Right cardiac atrium (tissue), 5 donors: ENCODE measurements around the gene SPG11. TPM values are rescaled to one million over a fixed set of nuclear protein-coding genes. Genes with fewer than 3 reads are reported as not detected.
"Not testable (repeated sequence)": the region's sequence is repeated elsewhere in the genome, so short reads cannot be mapped to it uniquely, and the experiment has no call there.

ENCODE experiments used
- ATAC-seq, 2 donors: fragments of 200-7000 bp; cut with Tn5 transposase; one replicate each; pipeline versions ENCODE4 v1.8.0 to v1.9.1; 2020; ENCODE audit warnings: moderate library complexity in 2 of 2, mild to moderate bottlenecking in 1 of 2
- DNase-seq, 3 donors: peaks; one replicate each; pipeline ENCODE4 v3.0.0-alpha.2; 2020
- H3K27ac ChIP-seq: one replicate; pipeline ENCODE4 v1.5.1; 2013; ENCODE audit warnings: mild to moderate bottlenecking, low read length, control low read depth, moderate library complexity
- H3K27me3 ChIP-seq: one replicate; pipeline ENCODE4 v1.6.1; 2013; ENCODE audit not compliant: control insufficient read depth, insufficient read depth
- H3K4me1 ChIP-seq: one replicate; pipeline ENCODE4 v1.6.1; 2013; ENCODE audit warnings: low read length; ENCODE audit not compliant: control insufficient read depth, insufficient read depth
- H3K4me3 ChIP-seq: one replicate; pipeline ENCODE4 v1.5.1; 2013; ENCODE audit warnings: low read length, control low read depth
- H3K9me3 ChIP-seq: one replicate; pipeline ENCODE4 v1.6.1; 2013; ENCODE audit warnings: low read length; ENCODE audit not compliant: control insufficient read depth
- WGBS: extraction: QIAGEN DNeasy Blood & Tissue Kit; methylation state at CpG from one replicate; pipeline ENCODE4 v1.1.7; 2013; 5-methylcytosine and 5-hydroxymethylcytosine counted together
- intact Hi-C, 4 donors: fragments of 100-400 bp; cut with DNase I; formaldehyde crosslinking; loops; one replicate each; pipeline versions ENCODE4 v1.11.0 to v1.14.0; 2022 to 2023
- polyA plus RNA-seq: library from polyadenylated mRNA; stranded (reverse); fragments of 200-250 nt; gene quantifications from one replicate; pipeline ENCODE4 v1.2.3, GENCODE V29; 2013
- total RNA-seq, 4 donors: library from RNA; stranded (reverse); fragmentation: NEBNext Ultra II Directional; extraction: Animal tissue kit (Norgen Biotek cat#: 25700); gene quantifications; one replicate each; pipeline ENCODE4 v1.2.1, GENCODE V29; 2021
- donor health status: healthy with polysubstance abuse.
- donor health status: DM: no; HTN: yes; CAD: no.
- donor health status: DM: no; HTN: no; CAD: no.
- donor health status: DM: no; HTN: yes; CAD: no; lungs with severe emphysema.
- donor health status: DM: yes; HTN: yes; CAD: no.

Gene SPG11
- total and polyA plus RNA-seq, 5 donors, result 15.0 to 45.7 (median 40.7) TPM

- intact Hi-C loops, H3K27me3 ChIP-seq, DNase-seq, H3K4me3 ChIP-seq, H3K4me1 ChIP-seq, H3K27ac ChIP-seq, H3K9me3 ChIP-seq, ATAC-seq: not testable (repeated sequence)
These were observed 102.5 kb downstream of the SPG11 start for GRCh38 chr15:44560926-44561325.

- H3K4me1 ChIP-seq, result peaks cover 2% of the 10 kb centered on the region
- H3K9me3 ChIP-seq, result no peaks in the 10 kb centered on the region
- peak; percentile 49 to 69 for ATAC-seq
- no peak for DNase-seq
- no peak overlapping the region for H3K4me3 ChIP-seq
- peak overlapping the region; percentile 88 for H3K27ac ChIP-seq
- H3K27me3 ChIP-seq, result no peaks in the 10 kb centered on the region
- 61% methylated on average over 4 of the region's 4 CpGs for WGBS
- intact Hi-C loops, result no loop called here
These were observed 108.3 kb downstream of the SPG11 start for GRCh38 chr15:44554934-44555723.

- ATAC-seq, result no peak
- Histone ChIP-seq H3K4me3 (no peak overlapping the region), H3K9me3 (no peaks in the 10 kb centered on the region), H3K4me1 (peaks cover 5% of the 10 kb centered on the region), H3K27me3 (no peaks in the 10 kb centered on the region), H3K27ac (no peak overlapping the region)
- 92% methylated on average over 4 of the region's 4 CpGs for WGBS
- DNase-seq, result no peak
- intact Hi-C loops, result no loop called here
These were observed 112.7 kb downstream of the SPG11 start for GRCh38 chr15:44550734-44551133.

- intact Hi-C loops, result no loop called here
- no peak overlapping the region for H3K27ac ChIP-seq
- no peaks in the 10 kb centered on the region for H3K9me3 ChIP-seq
- no peak overlapping the region for H3K4me3 ChIP-seq
- no peak for DNase-seq
- H3K4me1 ChIP-seq, result peaks cover 5% of the 10 kb centered on the region
- WGBS, result 35% methylated on average over 3 of the region's 3 CpGs
- H3K27me3 ChIP-seq, result no peaks in the 10 kb centered on the region
- no peak for ATAC-seq
These were observed 113.2 kb downstream of the SPG11 start for GRCh38 chr15:44550256-44550655.

GRCh38 chr15:44549152-44549551 lies 114.3 kb downstream of the SPG11 start:
- 97% methylated on average over 9 of the region's 9 CpGs for WGBS
- not testable (repeated sequence) for H3K27me3 ChIP-seq

GRCh38 chr15:44545913-44546802 lies 117.3 kb downstream of the SPG11 start:
- H3K27me3 ChIP-seq, result no peaks in the 10 kb centered on the region
- H3K9me3 ChIP-seq, result no peaks in the 10 kb centered on the region
- DNase-seq (no peak), ATAC-seq (peak; percentile 49 to 60)
- no peak overlapping the region for H3K4me3 ChIP-seq
- H3K4me1 ChIP-seq, result peaks cover 7% of the 10 kb centered on the region
- WGBS, result 60% methylated on average over 5 of the region's 5 CpGs
- intact Hi-C loops, result no loop called here
- no peak overlapping the region for H3K27ac ChIP-seq

More at GRCh38 chr15:44549152-44549551, 114.3 kb downstream of the SPG11 start:
- ATAC-seq, H3K4me1 ChIP-seq, H3K4me3 ChIP-seq, H3K27ac ChIP-seq, H3K9me3 ChIP-seq, intact Hi-C loops, DNase-seq: not testable (repeated sequence)

- WGBS, result 90% methylated on average over 5 of the region's 5 CpGs
- H3K9me3 ChIP-seq, DNase-seq, H3K4me3 ChIP-seq, H3K27me3 ChIP-seq, H3K4me1 ChIP-seq, ATAC-seq, H3K27ac ChIP-seq, intact Hi-C loops: not testable (repeated sequence)
These were observed 118.7 kb downstream of the SPG11 start for GRCh38 chr15:44544745-44545144.

GRCh38 chr15:44542596-44542995 lies 120.9 kb downstream of the SPG11 start:
- DNase-seq (no peak), ATAC-seq (no peak)
- no peak overlapping the region for H3K4me3 ChIP-seq
- H3K27me3 ChIP-seq, result no peaks in the 10 kb centered on the region
- no peak overlapping the region for H3K27ac ChIP-seq
- H3K9me3 ChIP-seq, result no peaks in the 10 kb centered on the region
- peaks cover 6% of the 10 kb centered on the region for H3K4me1 ChIP-seq
- intact Hi-C loops, result no loop called here

GRCh38 chr15:44541282-44541958 lies 122.0 kb downstream of the SPG11 start:
- Histone ChIP-seq H3K4me3 (no peak overlapping the region), H3K27me3 (no peaks in the 10 kb centered on the region), H3K9me3 (no peaks in the 10 kb centered on the region), H3K27ac (no peak overlapping the region), H3K4me1 (peaks cover 5% of the 10 kb centered on the region)
- WGBS, result 93% methylated on average over 4 of the region's 4 CpGs
- intact Hi-C loops, result no loop called here
- DNase-seq, result no peak
- no peak for ATAC-seq

- H3K4me1 ChIP-seq, result no peaks in the 10 kb centered on the region
- H3K27me3 ChIP-seq, result no peaks in the 10 kb centered on the region
- peak overlapping the region; percentile 62 for H3K27ac ChIP-seq
- 10% methylated on average over 13 of the region's 13 CpGs for WGBS
- intact Hi-C loops, result no loop called here
- peak overlapping the region; percentile 56 for H3K4me3 ChIP-seq
- ATAC-seq (no peak), DNase-seq (no peak)
- no peaks in the 10 kb centered on the region for H3K9me3 ChIP-seq
These were observed 125.7 kb downstream of the SPG11 start for GRCh38 chr15:44537735-44538240.
